Natural killer cell treated with Interleukin-12 subunit alpha and Interleukin-12 subunit beta and Interleukin-15 and Interleukin-18, amount 100 ng/mL, for 72 hours (primary cell): ENCODE measurements around the gene FN3KRP. TPM values are rescaled to one million over a fixed set of nuclear protein-coding genes. Genes with fewer than 3 reads are reported as not detected.

ENCODE experiments used
- total RNA-seq, 2 donors: library from RNA; stranded (reverse); gene quantifications; one replicate each; pipeline ENCODE4 v1.2.3, GENCODE V29; 2022

FN3KRP gene
- total RNA-seq, 2 donors from 2014 or later: 29.4 to 48.4 TPM

Other genes with a start within 250 kb of the FN3KRP start
- gene FOXK2, start 197.0 kb upstream of the FN3KRP start, total RNA-seq: 100 to 1,000 TPM in 1 of 2 donors, 10 to 100 TPM in 1; 60.9 to 108 TPM
- gene WDR45B, start 68.3 kb upstream of the FN3KRP start, total RNA-seq: 10 to 100 TPM; 68.0 to 75.7 TPM
- 1 to 10 TPM; 1.1 to 1.2 TPM for gene RAB40B, start 18.0 kb upstream of the FN3KRP start, total RNA-seq
- 1 to 10 TPM; 1.6 TPM for gene FN3K, start 18.9 kb downstream of the FN3KRP start, total RNA-seq
- gene TBCD, start 35.4 kb downstream of the FN3KRP start, total RNA-seq: 100 to 1,000 TPM in 1 of 2 donors, 10 to 100 TPM in 1; 66.5 to 166 TPM
- gene ZNF750, start 123.3 kb downstream of the FN3KRP start, total RNA-seq: not detected